CD4-positive, alpha-beta T cell treated with Interleukin-6 for 4 hours (primary cell): ENCODE results near the gene SERINC3.

Source experiments
- DNase-seq: peaks from one replicate; pipeline ENCODE4 v3.0.0-alpha.2; 2020; ENCODE audit warnings: mixed read lengths

SERINC3 gene

DNA sequence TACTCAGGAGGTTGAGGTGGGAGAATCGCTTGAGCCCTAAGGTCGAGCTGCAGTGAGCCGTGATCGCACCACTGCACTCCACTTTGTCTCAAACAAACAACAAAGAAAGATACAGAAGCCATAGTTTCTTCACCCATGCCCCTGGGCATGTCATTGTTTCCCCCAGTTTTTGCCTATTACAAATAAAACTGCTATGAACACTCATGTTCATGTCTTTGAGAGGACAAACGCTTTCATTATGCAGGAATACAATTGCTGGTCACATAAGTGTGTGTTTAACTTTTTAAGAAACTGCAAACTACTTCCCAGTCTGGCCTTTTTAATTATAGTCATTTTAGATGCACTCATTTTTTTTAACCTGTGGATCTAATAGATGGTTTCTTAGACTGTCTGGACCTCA, 58.4 kb downstream of the SERINC3 start:
- DNase-seq, result no peak

DNA sequence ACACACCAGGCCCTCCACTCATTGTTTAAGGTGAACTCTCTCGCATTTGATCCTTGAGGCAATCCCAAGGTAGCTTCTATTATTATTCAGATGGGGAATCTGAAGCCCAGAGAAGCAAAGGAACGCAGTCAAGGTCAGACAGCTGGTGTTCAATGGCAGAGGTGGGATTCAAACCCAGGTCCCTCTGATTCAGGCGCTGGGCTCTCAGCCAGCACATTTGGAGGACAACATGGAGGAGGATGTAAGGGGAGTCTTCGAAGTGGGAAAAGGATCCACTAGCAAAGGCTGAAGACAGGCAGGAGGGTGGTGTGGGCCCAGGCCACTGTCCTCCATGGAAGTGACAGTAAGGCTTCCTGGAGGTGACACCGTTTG, 60.1 kb downstream of the SERINC3 start:
- DNase-seq, result no peak

DNA sequence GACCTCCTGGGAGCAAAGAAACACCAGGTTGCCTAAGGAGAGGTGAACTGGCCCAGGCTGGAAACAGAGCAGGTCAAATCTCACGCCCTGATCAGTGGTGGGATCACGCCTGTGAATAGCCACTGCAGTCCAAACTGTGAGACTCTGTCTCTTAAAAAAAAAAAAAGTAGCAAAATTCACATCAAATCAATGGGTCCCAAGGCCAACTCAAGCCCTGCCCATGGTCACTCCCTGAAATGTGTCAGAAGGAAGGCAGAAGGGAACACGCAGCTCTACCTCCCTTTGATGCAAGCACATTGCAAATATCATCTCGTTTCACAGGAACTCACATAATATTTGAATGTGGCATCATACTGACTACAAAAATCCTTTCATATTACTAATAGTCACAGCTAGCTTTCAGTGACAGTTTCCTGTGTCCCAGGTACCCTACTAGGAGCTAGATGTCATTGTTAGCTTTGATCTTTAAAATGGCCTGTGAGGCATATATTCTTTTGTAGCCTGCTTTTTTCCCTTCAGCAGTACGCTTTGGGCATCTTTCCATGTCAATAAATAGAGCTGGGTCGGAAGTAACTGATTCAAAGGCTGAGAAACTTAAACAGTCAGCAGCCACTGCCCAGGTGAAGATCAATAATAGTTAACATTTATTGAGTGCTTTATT, 60.6 kb downstream of the SERINC3 start:
- no peak for DNase-seq

DNA sequence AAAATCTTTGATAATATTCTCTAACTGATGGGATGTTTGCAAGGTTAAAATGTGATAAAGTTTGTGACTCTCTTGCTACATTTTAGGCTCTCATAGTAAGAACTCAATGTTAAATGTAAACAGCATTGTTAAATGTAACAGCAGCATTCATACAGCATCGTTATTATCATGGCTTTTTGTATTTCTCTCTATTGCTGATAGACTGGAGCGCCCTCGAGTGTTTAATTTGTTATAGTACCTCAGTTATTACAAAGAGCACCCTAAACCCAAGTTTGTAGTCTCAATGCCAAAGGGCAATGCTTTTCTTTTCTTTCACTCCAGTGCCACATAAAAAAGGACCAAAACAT, 61.1 kb downstream of the SERINC3 start:
- DNase-seq, result peak; percentile 8

DNA sequence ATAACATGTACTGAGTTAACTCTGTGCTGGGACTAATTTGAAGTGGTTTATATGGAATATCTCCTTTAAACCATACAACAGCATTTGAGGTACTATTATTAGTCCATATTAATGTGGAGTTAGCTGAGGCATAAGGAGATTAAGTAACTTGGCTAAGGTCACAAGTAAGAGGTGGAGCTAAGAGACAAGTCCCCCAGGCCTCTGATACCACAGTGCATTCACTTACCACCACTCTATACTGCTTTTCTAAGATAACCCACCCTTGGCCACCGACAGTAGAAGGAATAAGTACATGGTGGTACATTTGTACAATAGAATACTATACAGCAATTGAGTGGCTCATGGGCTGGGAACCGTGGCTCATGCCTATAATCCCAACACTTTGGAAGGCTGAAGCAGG, 62.6 kb downstream of the SERINC3 start:
- DNase-seq, result no peak

DNA sequence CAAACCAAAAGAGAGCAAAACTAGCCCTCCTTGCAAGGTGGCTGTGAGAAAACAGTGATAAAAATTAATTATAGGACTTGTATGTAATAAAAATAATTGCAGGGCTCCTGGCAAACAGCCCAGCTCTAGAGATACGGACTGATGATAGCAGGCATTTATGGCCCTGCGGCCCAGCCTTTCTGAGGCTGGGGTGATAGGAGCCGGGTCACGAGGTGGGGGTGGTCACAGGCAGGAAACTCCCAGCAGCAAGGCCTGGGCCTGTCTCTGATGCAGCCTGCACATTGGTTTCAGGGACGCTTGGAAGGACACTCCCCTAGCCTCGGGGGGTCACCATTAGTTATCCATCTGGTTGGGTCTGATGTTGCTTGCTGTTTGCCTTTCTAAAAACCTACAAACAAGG, 64.9 kb downstream of the SERINC3 start:
- no peak for DNase-seq

DNA sequence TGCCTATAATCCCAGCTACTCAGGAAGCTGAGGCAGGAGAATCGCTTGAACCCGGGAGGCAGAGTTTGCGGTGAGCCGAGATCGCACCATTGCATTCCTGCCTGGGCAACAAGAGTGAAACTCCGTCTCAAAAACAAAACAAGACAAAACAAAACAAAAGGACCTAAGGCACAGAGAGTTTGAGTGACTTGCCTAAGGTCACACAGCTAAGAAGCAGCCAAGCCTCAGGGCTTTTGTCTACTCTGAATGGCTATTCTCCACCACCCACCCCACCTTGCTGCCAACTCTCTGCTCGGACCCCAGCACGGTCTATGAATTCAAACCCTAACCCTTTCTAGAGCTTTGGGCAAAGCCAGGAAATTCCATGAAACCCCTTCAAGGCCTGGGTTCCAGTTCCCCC, 65.3 kb downstream of the SERINC3 start:
- DNase-seq, result no peak

DNA sequence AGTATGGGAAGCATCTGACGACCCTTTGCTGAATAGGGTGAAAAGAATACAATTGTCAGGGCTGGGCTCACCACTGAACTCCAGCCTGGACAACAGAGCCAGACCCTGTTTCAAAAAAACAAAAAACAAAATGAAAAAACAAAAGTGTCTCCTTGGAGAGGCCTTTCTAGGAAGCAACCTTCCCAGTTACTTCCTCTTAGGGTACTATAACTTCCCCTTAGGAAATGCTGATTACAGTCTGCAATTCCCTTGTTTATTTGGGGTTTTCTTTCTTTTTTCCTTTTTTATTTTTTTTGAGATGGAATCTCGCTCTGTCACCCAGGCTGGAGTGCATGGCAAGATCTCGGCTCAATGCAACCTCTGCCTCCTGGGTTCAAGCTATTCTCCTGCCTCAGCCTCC, 66.7 kb downstream of the SERINC3 start:
- no peak for DNase-seq

DNA sequence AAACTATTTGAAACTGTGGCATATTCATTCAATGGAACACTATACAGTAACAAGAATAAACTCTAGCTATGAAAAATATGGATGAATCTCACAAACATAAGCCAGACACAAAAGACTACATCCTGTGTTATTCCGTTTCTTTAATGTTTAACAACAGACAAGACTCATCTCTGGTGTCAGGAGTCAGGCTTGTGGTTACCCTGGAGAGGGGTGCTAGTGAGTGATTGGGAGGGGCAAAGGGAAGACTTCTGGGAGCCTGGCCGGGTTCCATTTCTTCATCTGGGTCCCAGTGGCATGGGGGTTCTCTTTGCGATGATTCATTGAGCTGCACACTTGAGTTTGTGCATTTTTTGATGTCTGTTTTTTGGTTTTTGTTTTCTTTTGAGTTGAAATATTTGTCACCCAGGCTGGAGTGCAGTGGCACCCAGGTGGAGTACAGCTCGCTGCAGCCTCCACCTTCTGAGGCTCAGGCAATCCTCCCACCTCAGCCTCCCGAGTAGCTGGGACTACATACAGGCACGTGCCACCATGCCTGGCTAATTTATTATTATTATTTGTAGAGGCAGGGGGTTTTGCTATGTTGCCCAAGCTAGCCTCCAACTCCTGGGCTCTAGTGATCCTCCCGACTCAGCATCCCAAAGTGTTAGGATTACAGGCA, 67.4 kb downstream of the SERINC3 start:
- no peak for DNase-seq

DNA sequence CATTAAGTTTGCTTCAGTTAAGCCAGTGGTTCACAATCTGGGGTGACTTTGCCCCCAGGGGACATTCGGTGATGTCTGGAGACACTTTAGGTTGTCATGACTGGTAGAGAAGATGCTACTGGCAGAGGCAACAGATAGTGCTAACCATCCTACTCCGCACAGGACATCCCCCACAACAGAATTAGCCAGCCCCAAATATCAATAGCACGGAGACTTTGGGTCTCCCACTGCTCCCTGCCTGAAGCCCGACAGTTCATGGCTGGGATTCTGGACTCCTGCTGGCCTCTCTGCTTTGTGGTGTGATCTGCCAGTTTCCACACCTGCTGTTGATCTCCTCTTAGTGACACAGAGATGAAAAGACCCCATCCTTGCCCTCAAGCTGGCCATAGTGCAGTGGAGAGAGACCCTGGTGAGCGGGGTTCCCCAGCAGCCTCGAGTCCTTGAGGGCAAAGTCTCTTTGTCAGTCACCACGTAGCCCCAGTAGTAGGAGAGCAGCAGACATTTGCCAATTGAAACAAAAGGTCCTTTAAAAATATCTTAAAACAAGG, 70.9 kb downstream of the SERINC3 start:
- DNase-seq, result no peak

DNA sequence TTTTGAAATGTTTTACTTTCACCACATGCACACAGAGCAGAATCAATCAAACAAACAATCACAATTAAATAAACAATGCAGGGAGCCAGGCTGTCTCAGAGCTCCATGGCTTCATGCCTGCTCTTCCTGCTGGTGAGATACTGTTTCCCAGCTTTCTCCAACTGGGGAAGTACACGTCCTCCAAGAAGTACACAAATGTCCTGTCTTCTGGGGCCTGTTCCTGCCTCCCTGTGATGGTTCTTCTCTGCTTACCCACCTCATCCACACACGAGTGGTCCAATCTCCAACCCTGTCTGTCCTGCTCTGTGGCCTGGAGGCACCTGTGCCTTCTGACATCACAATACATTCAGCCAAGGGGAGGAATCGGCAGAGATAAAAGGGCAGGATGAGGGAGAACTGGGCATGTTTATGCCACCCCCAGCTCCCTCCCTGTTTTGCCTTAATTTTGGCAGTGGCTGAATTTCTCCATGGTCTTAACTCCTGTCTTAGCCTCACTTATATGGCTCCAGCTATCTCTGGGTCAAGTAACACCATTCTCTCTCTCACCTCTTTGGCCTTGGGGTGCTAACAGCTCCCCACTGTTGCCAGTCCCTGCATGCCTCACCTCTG, 71.5 kb downstream of the SERINC3 start:
- no peak for DNase-seq

DNA sequence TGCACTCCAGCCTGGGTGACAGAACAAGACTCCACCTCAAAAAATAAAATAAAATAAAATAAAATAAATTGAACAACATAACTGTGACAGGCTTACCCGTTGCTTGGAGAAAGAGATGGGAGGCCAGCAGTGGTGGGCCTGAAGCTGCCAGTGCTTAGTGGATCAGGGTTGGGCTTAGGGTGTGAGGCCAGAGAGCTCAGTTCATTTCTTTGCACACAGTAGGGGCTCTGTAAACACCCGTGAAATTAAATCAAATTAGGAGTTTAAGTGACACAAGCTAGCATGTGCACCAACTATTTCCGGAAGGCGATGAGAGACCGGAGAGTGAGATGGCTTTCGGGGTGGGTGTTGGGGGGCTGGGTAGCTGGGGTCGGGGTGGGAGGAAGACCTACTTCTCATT, 72.0 kb downstream of the SERINC3 start:
- no peak for DNase-seq

DNA sequence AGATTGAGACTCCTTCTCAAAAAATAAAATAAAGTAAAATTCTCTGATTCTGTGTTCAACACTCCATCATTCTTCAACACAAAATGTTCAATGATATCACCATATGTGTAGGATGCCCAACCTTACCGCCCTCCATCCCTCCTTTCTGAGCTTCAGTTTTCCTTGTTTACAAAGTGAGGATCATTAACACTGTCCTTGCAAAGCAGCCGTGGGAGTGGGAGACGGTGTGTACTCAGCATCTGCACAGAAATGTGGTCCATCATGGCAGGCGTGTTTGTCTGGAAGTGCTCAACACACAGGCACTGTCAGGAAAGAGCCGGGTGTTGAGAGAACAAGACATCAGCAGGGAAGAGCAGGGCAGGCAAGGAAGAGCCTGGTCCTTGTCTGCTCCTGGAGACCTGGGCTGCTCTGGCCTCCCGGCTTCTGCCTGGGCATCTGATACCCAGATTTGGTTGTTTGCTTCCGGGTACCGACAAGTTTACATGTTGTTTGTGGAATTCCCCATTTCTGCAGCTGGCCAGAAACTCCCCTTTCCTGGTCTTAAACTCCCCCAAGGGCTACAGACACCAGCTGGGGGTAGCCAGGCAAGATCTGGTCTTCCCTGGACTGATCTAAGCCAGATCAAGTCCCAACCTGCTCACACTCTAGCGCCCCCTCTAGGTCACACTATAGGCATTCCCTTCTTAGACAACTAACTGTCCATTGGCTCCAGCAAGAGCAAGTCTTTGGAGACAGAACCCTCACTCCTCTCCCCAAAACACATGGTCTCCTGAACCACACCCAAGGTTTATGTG, 72.9 kb downstream of the SERINC3 start:
- DNase-seq, result no peak

DNA sequence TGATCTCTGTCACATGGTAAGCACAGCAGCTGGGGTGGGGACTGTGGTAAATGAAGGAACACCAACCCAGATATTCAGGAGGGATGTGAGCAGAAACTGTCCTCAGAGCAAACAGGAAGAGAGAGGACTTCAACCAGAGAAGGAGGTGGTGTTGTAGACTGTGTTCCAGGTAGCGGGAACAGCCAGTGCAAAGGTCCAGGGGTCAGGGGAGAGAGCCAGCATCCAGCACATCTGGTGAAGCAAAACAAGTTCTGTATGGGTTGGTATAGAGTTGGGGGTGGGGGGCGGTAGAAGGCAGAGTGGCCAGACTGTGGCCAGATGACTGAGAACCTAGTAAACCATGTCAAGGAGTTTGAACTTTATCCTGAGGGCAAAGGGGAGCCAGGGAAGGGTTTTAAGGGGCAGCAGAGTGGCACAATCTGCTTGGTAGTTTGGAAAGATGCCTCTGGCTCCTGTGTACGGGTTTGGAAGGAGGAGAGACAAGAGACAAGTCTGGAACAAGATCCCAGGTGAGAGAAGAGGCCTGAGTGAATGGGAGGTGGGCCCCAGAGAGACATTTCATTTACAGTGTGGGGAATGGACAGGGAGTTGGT, 73.9 kb downstream of the SERINC3 start:
- DNase-seq, result no peak
